Tibial nerve (tissue), 3 donors: ENCODE measurements around the gene ADRA1B.

ENCODE experiments used
- POLR2A ChIP-seq, 2 donors: fragments of 450-650 bp; IDR thresholded peaks; one replicate each; pipeline ENCODE4 v1.6.1; 2017; ENCODE audit warnings: antibody characterized with exemption in 2 of 2, mild to moderate bottlenecking in 2 of 2, moderate library complexity in 2 of 2
- TF ChIP-seq, protein P1 (sequence below), 5 experiments: fragments of 200-600 bp in 3 of 5; fragments of 450-650 bp in 2 of 5; sonication (generic) in 3 of 5; IDR thresholded peaks; one replicate each; pipeline ENCODE4 v1.5.1; 2016 to 2019; ENCODE audit warnings: antibody characterized with exemption in 5 of 5, mild to moderate bottlenecking in 3 of 5, moderate library complexity in 2 of 5

DNA sequence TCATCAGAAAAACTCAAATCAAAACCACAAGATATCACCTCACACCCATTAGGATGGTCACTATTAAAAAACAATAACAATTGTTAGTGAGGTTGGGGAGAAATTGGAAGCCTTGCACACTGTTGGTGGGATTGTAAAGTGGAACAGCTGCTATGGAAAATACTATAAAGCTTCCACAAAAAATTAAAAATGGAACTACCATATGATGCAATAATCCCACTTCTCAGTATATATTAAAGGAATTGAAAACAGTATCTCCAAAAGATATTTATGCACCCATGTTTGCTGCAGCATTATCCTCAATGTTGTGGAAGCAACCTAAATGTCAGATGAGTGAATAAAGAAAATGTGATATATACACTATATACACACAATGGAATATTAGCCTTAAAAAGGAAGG is 14.5 kb upstream of the ADRA1B start:
- TF ChIP-seq, protein P1, sequence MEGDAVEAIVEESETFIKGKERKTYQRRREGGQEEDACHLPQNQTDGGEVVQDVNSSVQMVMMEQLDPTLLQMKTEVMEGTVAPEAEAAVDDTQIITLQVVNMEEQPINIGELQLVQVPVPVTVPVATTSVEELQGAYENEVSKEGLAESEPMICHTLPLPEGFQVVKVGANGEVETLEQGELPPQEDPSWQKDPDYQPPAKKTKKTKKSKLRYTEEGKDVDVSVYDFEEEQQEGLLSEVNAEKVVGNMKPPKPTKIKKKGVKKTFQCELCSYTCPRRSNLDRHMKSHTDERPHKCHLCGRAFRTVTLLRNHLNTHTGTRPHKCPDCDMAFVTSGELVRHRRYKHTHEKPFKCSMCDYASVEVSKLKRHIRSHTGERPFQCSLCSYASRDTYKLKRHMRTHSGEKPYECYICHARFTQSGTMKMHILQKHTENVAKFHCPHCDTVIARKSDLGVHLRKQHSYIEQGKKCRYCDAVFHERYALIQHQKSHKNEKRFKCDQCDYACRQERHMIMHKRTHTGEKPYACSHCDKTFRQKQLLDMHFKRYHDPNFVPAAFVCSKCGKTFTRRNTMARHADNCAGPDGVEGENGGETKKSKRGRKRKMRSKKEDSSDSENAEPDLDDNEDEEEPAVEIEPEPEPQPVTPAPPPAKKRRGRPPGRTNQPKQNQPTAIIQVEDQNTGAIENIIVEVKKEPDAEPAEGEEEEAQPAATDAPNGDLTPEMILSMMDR (IDR thresholded peaks at IDR 0.05), result no peak
- TF ChIP-seq POLR2A (IDR thresholded peaks at IDR 0.05), result no peak
